Measurements from ENCODE around the gene ACTN3. TPM values are rescaled to one million over a fixed set of nuclear protein-coding genes. Genes with fewer than 3 reads are reported as not detected.
"Not testable (repeated sequence)": the region's sequence is repeated elsewhere in the genome, so short reads cannot be mapped to it uniquely, and the experiment has no call there.

The ACTN3 gene
- total RNA-seq, 1 experiment from 2014 or later = not detected

DNA sequence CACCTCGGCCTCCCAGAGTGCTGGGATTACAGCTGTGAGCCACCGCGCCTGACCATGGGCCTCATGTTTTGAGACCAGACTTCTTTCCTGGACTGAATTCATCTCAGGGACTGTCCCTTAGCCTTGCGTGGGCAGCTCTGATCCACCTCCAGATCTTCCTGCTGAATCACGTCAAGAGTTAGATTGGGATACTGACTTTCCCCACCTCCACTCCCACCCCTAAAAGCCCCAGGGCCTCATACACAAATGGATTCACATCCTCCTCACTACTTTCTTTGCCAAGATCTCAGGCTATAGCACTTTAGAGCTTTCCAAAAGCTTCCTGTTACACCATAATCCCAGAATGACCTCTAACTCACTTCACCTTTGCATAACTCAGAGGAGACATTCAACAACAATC is 34.1 kb downstream of the ACTN3 start:
- no TSS peak for BruUV-seq (replicated peaks)
- H3K27me3 ChIP-seq (ENCODE audit: low read length) = no peaks in the 10 kb centered on the region
- POLR2A ChIA-PET (ENCODE audit: unreplicated experiment) = no interaction called here

GRCh38 chr11:66581261-66581660 is 34.6 kb downstream of the ACTN3 start:
- Histone ChIP-seq H3K9me3 (ENCODE audit: low read length) (peaks cover 7% of the 10 kb centered on the region; the same call in 1 of the 2 replicates), H3K9me2 (replicated peaks; ENCODE audit: low read length) (no peaks in the 10 kb centered on the region), H3K4me2 (ENCODE audit: low read length) (no peak overlapping the region), H3K4me3 (ENCODE audit: low read length) (no peak overlapping the region), H3K79me2 (ENCODE audit: low read length) (no peaks in the 10 kb centered on the region), H3F3A (ENCODE audit: low read length, unreplicated experiment) (no peaks in the 10 kb centered on the region), H3K27ac (ENCODE audit: low read length) (no peak overlapping the region), H3K4me1 (ENCODE audit: insufficient read depth, low read length) (no peaks in the 10 kb centered on the region), H3K9ac (ENCODE audit: low read length) (no peak overlapping the region), H2AFZ (ENCODE audit: low read length) (no peak overlapping the region), H3K27me3 (ENCODE audit: low read length) (no peaks in the 10 kb centered on the region), H3K36me3 (ENCODE audit: low read depth, low read length) (no peaks in the 10 kb centered on the region), H4K20me1 (ENCODE audit: low read length) (no peaks in the 10 kb centered on the region)
- BruUV-seq (replicated peaks) = no TSS peak
- DNase-seq (no peak), ATAC-seq (no peak)
- no peak for TF ChIP-seq EZH2 (IDR thresholded peaks at IDR 0.05; ENCODE audit: low read length, unreplicated experiment)
- TF ChIP-seq, protein P1, sequence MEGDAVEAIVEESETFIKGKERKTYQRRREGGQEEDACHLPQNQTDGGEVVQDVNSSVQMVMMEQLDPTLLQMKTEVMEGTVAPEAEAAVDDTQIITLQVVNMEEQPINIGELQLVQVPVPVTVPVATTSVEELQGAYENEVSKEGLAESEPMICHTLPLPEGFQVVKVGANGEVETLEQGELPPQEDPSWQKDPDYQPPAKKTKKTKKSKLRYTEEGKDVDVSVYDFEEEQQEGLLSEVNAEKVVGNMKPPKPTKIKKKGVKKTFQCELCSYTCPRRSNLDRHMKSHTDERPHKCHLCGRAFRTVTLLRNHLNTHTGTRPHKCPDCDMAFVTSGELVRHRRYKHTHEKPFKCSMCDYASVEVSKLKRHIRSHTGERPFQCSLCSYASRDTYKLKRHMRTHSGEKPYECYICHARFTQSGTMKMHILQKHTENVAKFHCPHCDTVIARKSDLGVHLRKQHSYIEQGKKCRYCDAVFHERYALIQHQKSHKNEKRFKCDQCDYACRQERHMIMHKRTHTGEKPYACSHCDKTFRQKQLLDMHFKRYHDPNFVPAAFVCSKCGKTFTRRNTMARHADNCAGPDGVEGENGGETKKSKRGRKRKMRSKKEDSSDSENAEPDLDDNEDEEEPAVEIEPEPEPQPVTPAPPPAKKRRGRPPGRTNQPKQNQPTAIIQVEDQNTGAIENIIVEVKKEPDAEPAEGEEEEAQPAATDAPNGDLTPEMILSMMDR (conservative IDR thresholded peaks at IDR 0.05; ENCODE audit: low read depth, low read length) = no peak
- POLR2A ChIA-PET (ENCODE audit: unreplicated experiment) = no interaction called here
- intact Hi-C loops (cut with micrococcal nuclease) = no loop called here
- CTCF ChIA-PET = no interaction called here

More for the DNA sequence above, 34.1 kb downstream of the ACTN3 start:
- H4K20me1 ChIP-seq (ENCODE audit: low read length) = no peaks in the 10 kb centered on the region
- no peaks in the 10 kb centered on the region for H3F3A ChIP-seq (ENCODE audit: low read length, unreplicated experiment)
- no peak overlapping the region for H3K9ac ChIP-seq (ENCODE audit: low read length)
- ATAC-seq (no peak), DNase-seq (no peak)
- intact Hi-C loops (cut with micrococcal nuclease) = no loop called here
- TF ChIP-seq EZH2 (IDR thresholded peaks at IDR 0.05; ENCODE audit: low read length, unreplicated experiment) = no peak
- no peak for TF ChIP-seq EZH2phosphoT487 (IDR thresholded peaks at IDR 0.05; ENCODE audit: borderline replicate concordance, low read length)
- no peak overlapping the region for H3K27ac ChIP-seq (ENCODE audit: low read length)
- no peaks in the 10 kb centered on the region for H3K4me1 ChIP-seq (ENCODE audit: insufficient read depth, low read length)
- CTCF ChIA-PET = interaction anchor here (0.5 kb wide), 1 partner anchor 148 kb away, joined by 11 read pairs; no protein-coding TSS in a partner anchor
- H3K36me3 ChIP-seq (ENCODE audit: low read depth, low read length) = no peaks in the 10 kb centered on the region
- no peak overlapping the region for H3K4me3 ChIP-seq (ENCODE audit: low read length)
- H3K9me3 ChIP-seq (ENCODE audit: low read length) = peaks cover 7% of the 10 kb centered on the region; the same call in 1 of the 2 replicates
- H3K79me2 ChIP-seq (ENCODE audit: low read length) = no peaks in the 10 kb centered on the region
- no peak overlapping the region for H2AFZ ChIP-seq (ENCODE audit: low read length)
- H3K4me2 ChIP-seq (ENCODE audit: low read length) = no peak overlapping the region
- no peaks in the 10 kb centered on the region for H3K9me2 ChIP-seq (replicated peaks; ENCODE audit: low read length)

GRCh38 chr11:66582565-66583147 is 36.0 kb downstream of the ACTN3 start:
- H3K9me2 ChIP-seq (replicated peaks; ENCODE audit: low read length); CTCF ChIA-PET; H3K9ac ChIP-seq (ENCODE audit: low read length); ATAC-seq; H2AFZ ChIP-seq (ENCODE audit: low read length); intact Hi-C loops (cut with micrococcal nuclease); DNase-seq; H3K27ac ChIP-seq (ENCODE audit: low read length); BruUV-seq (replicated peaks); H3K79me2 ChIP-seq (ENCODE audit: low read length); H3K9me3 ChIP-seq (ENCODE audit: low read length); H4K20me1 ChIP-seq (ENCODE audit: low read length); H3K4me1 ChIP-seq (ENCODE audit: insufficient read depth, low read length); H3K4me3 ChIP-seq (ENCODE audit: low read length); H3F3A ChIP-seq (ENCODE audit: low read length, unreplicated experiment); H3K27me3 ChIP-seq (ENCODE audit: low read length); H3K4me2 ChIP-seq (ENCODE audit: low read length); H3K36me3 ChIP-seq (ENCODE audit: low read depth, low read length); POLR2A ChIA-PET (ENCODE audit: unreplicated experiment): not testable (repeated sequence)

- H3K79me2 ChIP-seq (ENCODE audit: low read length); H3K9me3 ChIP-seq (ENCODE audit: low read length); H3K4me2 ChIP-seq (ENCODE audit: low read length); CTCF ChIA-PET; H3K9me2 ChIP-seq (replicated peaks; ENCODE audit: low read length); DNase-seq; H3K27ac ChIP-seq (ENCODE audit: low read length); BruUV-seq (replicated peaks); H2AFZ ChIP-seq (ENCODE audit: low read length); H3K4me3 ChIP-seq (ENCODE audit: low read length); POLR2A ChIA-PET (ENCODE audit: unreplicated experiment); intact Hi-C loops (cut with micrococcal nuclease); H3K4me1 ChIP-seq (ENCODE audit: insufficient read depth, low read length); H3F3A ChIP-seq (ENCODE audit: low read length, unreplicated experiment); H3K36me3 ChIP-seq (ENCODE audit: low read depth, low read length); ATAC-seq; H4K20me1 ChIP-seq (ENCODE audit: low read length); H3K9ac ChIP-seq (ENCODE audit: low read length); H3K27me3 ChIP-seq (ENCODE audit: low read length): not testable (repeated sequence)
These were observed 38.7 kb downstream of the ACTN3 start for GRCh38 chr11:66585447-66585846.

Data from PC-3 (cell line).